A549 (cell line): ENCODE results near the gene PACS2. TPM values are rescaled to one million over a fixed set of nuclear protein-coding genes. Genes with fewer than 3 reads are reported as not detected.

Source experiments
- ATAC-seq, 2 experiments: fragments of 200-7000 bp in 1 of 2; fragments of >200 bp in 1 of 2; cut with Nextera tagmentation in 1 of 2; cut with Tn5 transposase in 1 of 2; 3 replicates each; pipeline versions ENCODE4 v1.8.0 to v1.9.1; 2018 to 2020; ENCODE audit warnings: mild to moderate bottlenecking in 1 of 2, moderate library complexity in 1 of 2
- CTCF ChIA-PET: fragments of 300-600 bp; sonication (Branson Sonifier 250); formaldehyde crosslinking; extraction: SDS; loops from one replicate; lab custom pipeline; 2021; ENCODE audit warnings: antibody characterized with exemption, inconsistent platforms; lab: Yijun Ruan, JAX
- POLR2A ChIA-PET: fragments of 350-600 bp; formaldehyde crosslinking; extraction: SDS; loops from one replicate; lab custom pipeline; 2021; ENCODE audit warnings: antibody characterized with exemption, inconsistent platforms; lab: Yijun Ruan, JAX
- DNase-seq, 2 experiments: peaks; one replicate each; pipeline versions ENCODE4 v3.0.0 to v3.0.0-alpha.2; 2011 to 2016; ENCODE audit warnings: low read depth in 1 of 2, low spot score in 1 of 2
- FAIRE-seq: peaks from 2 replicates; lab custom pipeline; 2011; peaks lifted over from hg19 to GRCh38; lab: Jason Lieb, UNC
- H3K27ac ChIP-seq, 2 experiments: fragments of >200 bp; sonication (Bioruptor Twin); formaldehyde crosslinking; 3 replicates each; pipeline ENCODE4 v1.5.1; 2016 to 2017
- H3K4me1 ChIP-seq: fragments of >200 bp; sonication (Bioruptor Twin); formaldehyde crosslinking; 3 replicates; pipeline ENCODE4 v1.6.1; 2016
- H3K4me2 ChIP-seq: fragments of >200 bp; sonication (Bioruptor Twin); formaldehyde crosslinking; 3 replicates; pipeline ENCODE4 v1.6.1; 2016
- H3K4me3 ChIP-seq: fragments of >200 bp; sonication (Bioruptor Twin); formaldehyde crosslinking; 3 replicates; pipeline ENCODE4 v1.5.1; 2016
- H3K9me3 ChIP-seq: fragments of >200 bp; sonication (Bioruptor Twin); formaldehyde crosslinking; 3 replicates; pipeline ENCODE4 v1.6.1; 2016
- CHD4 ChIP-seq: fragments of 200-600 bp; sonication (generic); IDR thresholded peaks from 2 replicates; pipeline ENCODE4 v1.6.1; 2016; ENCODE audit warnings: antibody characterized with exemption, mild to moderate bottlenecking, borderline replicate concordance
- EHF ChIP-seq: fragments of 250-450 bp; sonication (Bioruptor Pico); IDR thresholded peaks from 2 replicates; pipeline ENCODE4 v1.5.0; 2020; ENCODE audit warnings: mild to moderate bottlenecking
- EHMT2 ChIP-seq: fragments of 200-600 bp; sonication (generic); IDR thresholded peaks from 2 replicates; pipeline ENCODE4 v1.6.1; 2016; ENCODE audit warnings: antibody characterized with exemption, low read depth, mild to moderate bottlenecking, moderate library complexity
- ESRRA ChIP-seq: fragments of 150-350 bp; IDR thresholded peaks from 2 replicates; pipeline ENCODE4 v1.6.1; 2014; ENCODE audit warnings: mild to moderate bottlenecking, low read length, borderline replicate concordance
- HOXA7 ChIP-seq: fragments of 250-450 bp; sonication (Bioruptor Pico); IDR thresholded peaks from 2 replicates; pipeline ENCODE4 v1.5.0; 2020; ENCODE audit warnings: mild to moderate bottlenecking, moderate library complexity
- JUNB ChIP-seq: fragments of >200 bp; sonication (Bioruptor Twin); formaldehyde crosslinking; IDR thresholded peaks from 2 replicates; pipeline ENCODE4 v1.6.1; 2016
- KDM5A ChIP-seq: fragments of 200-600 bp; sonication (generic); IDR thresholded peaks from 2 replicates; pipeline ENCODE4 v1.6.1; 2016; ENCODE audit warnings: antibody characterized with exemption, mild to moderate bottlenecking
- MAFK ChIP-seq: fragments of 450-650 bp; IDR thresholded peaks from 2 replicates; pipeline ENCODE4 v1.6.1; 2014; ENCODE audit not compliant: partially characterized antibody
- MAZ ChIP-seq: fragments of 150-350 bp; IDR thresholded peaks from 2 replicates; pipeline ENCODE4 v1.6.1; 2014; ENCODE audit warnings: antibody characterized with exemption, low read depth, low read length, borderline replicate concordance
- MYC ChIP-seq: IDR thresholded peaks from 2 replicates; pipeline ENCODE4 v1.6.1; 2012; ENCODE audit warnings: mild to moderate bottlenecking, inconsistent platforms, low read length, improper control_type of control experiment, borderline replicate concordance
- NR3C1 ChIP-seq: fragments of >200 bp; sonication (Bioruptor Twin); formaldehyde crosslinking; IDR thresholded peaks from 3 replicates; pipeline ENCODE4 v1.6.1; 2017
- POLR2A ChIP-seq: IDR thresholded peaks from 2 replicates; pipeline ENCODE4 v1.6.1; 2012; ENCODE audit warnings: mild to moderate bottlenecking, low read length
- RCOR1 ChIP-seq: fragments of 150-350 bp; IDR thresholded peaks from 2 replicates; pipeline ENCODE4 v1.6.1; 2014; ENCODE audit warnings: antibody characterized with exemption, low read length, low read depth
- SMC3 ChIP-seq: fragments of >200 bp; sonication (Bioruptor Twin); formaldehyde crosslinking; IDR thresholded peaks from 3 replicates; pipeline ENCODE4 v1.6.1; 2018; ENCODE audit warnings: inconsistent platforms
- SREBF2 ChIP-seq: fragments of 450-650 bp; IDR thresholded peaks from 2 replicates; pipeline ENCODE4 v1.6.1; 2014; ENCODE audit warnings: mild to moderate bottlenecking, moderate library complexity
- ZC3H11A ChIP-seq: fragments of 450-650 bp; IDR thresholded peaks from 2 replicates; pipeline ENCODE4 v1.6.1; 2014; ENCODE audit warnings: antibody characterized with exemption, mild to moderate bottlenecking
- ZFP36 ChIP-seq: fragments of 450-650 bp; IDR thresholded peaks from 2 replicates; pipeline ENCODE4 v1.6.1; 2014; ENCODE audit warnings: borderline replicate concordance; ENCODE audit not compliant: partially characterized antibody
- WGBS: methylation state at CpG from one replicate; pipeline ENCODE4 v1.1.6; 2017; ENCODE audit errors: missing lambda C conversion rate; 5-methylcytosine and 5-hydroxymethylcytosine counted together
- polyA plus RNA-seq, 4 experiments: library from polyadenylated mRNA; depleted of rRNA in 3 of 4; stranded (reverse); fragments of >200 nt; fragmentation: RNase III in 1 of 4; extraction: RNeasy Plus Mini Kit Qiagen cat#74134 plus additional on column Dnase treatment in 1 of 4; gene quantifications; 2 replicates in 3 of 4; 3 replicates in 1 of 4; pipeline ENCODE4 v1.2.3, GENCODE V29; 2011 to 2017
- TF ChIP-seq, protein P1 (sequence below): IDR thresholded peaks from 2 replicates; pipeline ENCODE4 v1.6.1; 2012; ENCODE audit warnings: low read depth, borderline replicate concordance
- TF ChIP-seq, protein P2 (sequence below): fragments of 250-450 bp; sonication (Bioruptor Pico); IDR thresholded peaks from 2 replicates; pipeline ENCODE4 v1.5.0; 2021; ENCODE audit warnings: mild to moderate bottlenecking, moderate library complexity, borderline replicate concordance
- TF ChIP-seq, protein P3 (sequence below): fragments of 450-650 bp; IDR thresholded peaks from 2 replicates; pipeline ENCODE4 v1.6.1; 2014; ENCODE audit warnings: antibody characterized with exemption
- TF ChIP-seq, protein P4 (sequence below): fragments of >200 bp; sonication (Bioruptor Twin); formaldehyde crosslinking; IDR thresholded peaks from 3 replicates; pipeline ENCODE4 v1.6.1; 2016
- TF ChIP-seq, protein P5 (sequence below): IDR thresholded peaks from 2 replicates; pipeline ENCODE4 v1.6.1; 2012
- TF ChIP-seq, protein P6 (sequence below): fragments of >200 bp; sonication (Bioruptor Twin); formaldehyde crosslinking; IDR thresholded peaks from 3 replicates; pipeline ENCODE4 v1.5.1; 2016

Gene PACS2
- polyA plus RNA-seq, 2 of the 4 experiments (the other 2 are of a cell fraction): 11.9 to 24.5 TPM

DNA sequence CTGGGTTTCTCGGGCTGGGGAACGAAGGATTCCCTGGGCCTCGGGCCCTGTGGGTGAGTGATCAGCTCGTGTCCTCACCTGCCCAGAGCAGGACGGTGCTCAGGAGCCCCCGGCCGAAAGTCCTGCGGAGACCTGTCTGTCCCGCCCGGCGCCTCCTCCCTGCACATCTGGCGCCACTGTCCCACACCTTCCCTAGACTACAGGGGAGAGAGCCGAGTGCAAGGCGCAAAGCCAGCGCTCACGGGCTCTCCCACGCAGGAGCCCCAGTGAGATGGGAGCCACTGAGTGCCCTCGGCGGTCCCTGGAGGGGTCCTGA is 70.7 kb downstream of the PACS2 start:
- no peak for FAIRE-seq
- WGBS: 94% methylated on average over 19 of the region's 19 CpGs
- TF ChIP-seq CHD4 (no peak), ESRRA (no peak), MAZ (no peak), EHF (CRISPR knock-in tag) (no peak), SMC3 (no peak), EHMT2 (no peak)
- TF ChIP-seq, protein P1, sequence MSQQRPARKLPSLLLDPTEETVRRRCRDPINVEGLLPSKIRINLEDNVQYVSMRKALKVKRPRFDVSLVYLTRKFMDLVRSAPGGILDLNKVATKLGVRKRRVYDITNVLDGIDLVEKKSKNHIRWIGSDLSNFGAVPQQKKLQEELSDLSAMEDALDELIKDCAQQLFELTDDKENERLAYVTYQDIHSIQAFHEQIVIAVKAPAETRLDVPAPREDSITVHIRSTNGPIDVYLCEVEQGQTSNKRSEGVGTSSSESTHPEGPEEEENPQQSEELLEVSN: no peak
- TF ChIP-seq, protein P2, sequence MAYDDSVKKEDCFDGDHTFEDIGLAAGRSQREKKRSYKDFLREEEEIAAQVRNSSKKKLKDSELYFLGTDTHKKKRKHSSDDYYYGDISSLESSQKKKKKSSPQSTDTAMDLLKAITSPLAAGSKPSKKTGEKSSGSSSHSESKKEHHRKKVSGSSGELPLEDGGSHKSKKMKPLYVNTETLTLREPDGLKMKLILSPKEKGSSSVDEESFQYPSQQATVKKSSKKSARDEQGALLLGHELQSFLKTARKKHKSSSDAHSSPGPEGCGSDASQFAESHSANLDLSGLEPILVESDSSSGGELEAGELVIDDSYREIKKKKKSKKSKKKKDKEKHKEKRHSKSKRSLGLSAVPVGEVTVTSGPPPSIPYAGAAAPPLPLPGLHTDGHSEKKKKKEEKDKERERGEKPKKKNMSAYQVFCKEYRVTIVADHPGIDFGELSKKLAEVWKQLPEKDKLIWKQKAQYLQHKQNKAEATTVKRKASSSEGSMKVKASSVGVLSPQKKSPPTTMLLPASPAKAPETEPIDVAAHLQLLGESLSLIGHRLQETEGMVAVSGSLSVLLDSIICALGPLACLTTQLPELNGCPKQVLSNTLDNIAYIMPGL: no peak

DNA sequence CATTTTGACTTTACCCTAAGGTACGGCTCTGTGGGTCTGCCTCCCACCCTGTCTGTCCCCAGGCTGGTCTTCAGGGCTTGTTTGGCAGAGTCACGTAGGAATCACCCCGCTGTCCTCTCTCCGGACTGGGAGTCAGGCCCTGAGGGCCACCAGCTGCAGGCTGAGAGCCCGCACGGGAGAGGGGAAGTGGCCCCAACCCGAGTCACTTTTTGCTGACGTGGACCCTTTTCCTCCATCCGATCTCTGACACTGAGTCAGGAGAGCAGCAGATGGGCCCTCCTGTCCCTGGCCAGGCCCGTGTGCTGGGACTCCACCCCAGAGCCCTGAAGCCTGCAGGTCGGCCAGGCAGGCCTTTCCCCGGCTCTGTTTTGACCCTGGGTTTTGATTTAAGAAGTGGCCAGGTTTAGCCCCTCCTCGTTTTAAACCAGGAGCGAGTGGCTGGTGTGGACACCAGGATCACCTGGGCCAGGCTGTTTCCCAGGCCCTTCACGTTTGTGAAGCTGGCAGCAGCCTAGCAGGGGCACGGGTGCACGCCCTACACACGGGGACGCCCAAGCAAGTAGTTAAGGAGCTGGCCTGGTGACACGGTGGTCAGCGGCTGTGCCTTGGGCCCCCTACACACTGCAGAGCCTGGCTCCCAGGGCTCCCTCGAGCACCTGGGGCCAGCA is 71.3 kb downstream of the PACS2 start:
- Histone ChIP-seq H3K9me3 (no peaks in the 10 kb centered on the region), H3K4me2 (no peak overlapping the region), H3K4me3 (no peak overlapping the region), H3K27ac (no peak overlapping the region), H3K4me1 (no peaks in the 10 kb centered on the region)
- ATAC-seq (no peak), FAIRE-seq (no peak), DNase-seq (no peak)
- WGBS: 87% methylated on average over 17 of the region's 22 CpGs
- CTCF ChIA-PET: interaction anchor here (1.2 to 7.5 kb wide), 3 partner anchors 14 to 34 kb away, joined by 3 to 49 read pairs (median 6); no protein-coding TSS in a partner anchor
- TF ChIP-seq POLR2A (no peak), MAFK (peak; percentile 69)
- TF ChIP-seq, protein P3, sequence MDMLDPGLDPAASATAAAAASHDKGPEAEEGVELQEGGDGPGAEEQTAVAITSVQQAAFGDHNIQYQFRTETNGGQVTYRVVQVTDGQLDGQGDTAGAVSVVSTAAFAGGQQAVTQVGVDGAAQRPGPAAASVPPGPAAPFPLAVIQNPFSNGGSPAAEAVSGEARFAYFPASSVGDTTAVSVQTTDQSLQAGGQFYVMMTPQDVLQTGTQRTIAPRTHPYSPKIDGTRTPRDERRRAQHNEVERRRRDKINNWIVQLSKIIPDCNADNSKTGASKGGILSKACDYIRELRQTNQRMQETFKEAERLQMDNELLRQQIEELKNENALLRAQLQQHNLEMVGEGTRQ: no peak
- POLR2A ChIA-PET: no interaction called here

More for the DNA sequence above, 70.7 kb downstream of the PACS2 start:
- ATAC-seq: no peak
- Histone ChIP-seq H3K4me1 (no peaks in the 10 kb centered on the region), H3K27ac (no peak overlapping the region), H3K4me3 (no peak overlapping the region), H3K9me3 (no peaks in the 10 kb centered on the region), H3K4me2 (no peak overlapping the region)
- CTCF ChIA-PET: interaction anchor here (7.5 kb wide), 1 partner anchor 16 kb away, joined by 49 read pairs; no protein-coding TSS in a partner anchor
- POLR2A ChIA-PET: no interaction called here
- DNase-seq: no peak

DNA sequence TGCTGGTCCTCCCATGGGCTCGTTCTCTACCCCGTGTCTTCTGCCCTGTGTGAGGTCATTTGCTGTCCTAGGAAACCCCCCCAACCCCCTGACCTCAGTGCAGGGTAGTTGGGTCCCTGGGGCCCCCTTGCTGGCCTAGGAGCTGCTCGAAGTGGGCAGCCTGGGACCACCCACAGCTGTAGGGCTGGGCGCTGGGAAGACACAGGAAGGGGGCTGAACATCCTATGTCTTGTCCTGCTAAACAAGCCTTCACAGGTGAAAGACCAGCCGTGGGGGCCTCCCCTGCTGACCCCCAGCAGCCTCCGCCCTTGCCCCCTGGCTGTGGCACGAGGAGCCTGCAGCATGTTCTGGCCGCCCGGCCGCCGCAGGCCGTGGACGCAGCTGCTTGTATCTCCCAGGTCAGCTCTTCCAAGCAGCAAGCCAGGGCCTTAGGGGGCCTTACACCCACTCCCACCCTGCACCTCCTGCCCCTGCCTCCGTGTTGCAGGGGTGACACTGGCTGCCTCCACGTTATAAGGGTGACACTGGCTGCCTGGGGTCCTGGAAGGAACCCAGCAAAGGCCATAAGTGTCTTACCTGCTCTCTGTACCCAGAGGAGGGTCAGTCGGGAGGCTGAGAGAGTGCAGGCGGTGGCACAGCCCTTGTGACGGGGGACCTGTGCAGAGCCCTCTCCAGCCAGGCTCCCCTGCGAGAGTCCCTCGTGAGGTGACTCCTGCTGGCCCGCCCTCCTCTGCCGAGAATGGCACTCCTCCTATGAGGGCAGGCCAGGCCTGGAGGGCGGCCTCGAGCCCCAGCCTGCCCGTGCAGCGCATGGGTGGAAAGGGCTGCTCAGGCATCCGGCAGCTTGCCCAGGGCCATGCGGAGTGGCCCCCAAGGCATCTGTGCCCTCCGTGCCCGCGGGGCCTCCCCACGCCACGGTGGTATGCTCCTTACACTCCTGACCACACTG is 72.3 kb downstream of the PACS2 start:
- ChIA-PET POLR2A (no interaction called here), CTCF (interaction anchor here (1.2 to 1.4 kb wide), 2 partner anchors 15 to 35 kb away, joined by 3 to 6 read pairs; no protein-coding TSS in a partner anchor)
- H3K4me2 ChIP-seq: no peak overlapping the region
- no peak overlapping the region for H3K27ac ChIP-seq
- 77% methylated on average over 16 of the region's 33 CpGs for WGBS
- FAIRE-seq (no peak), DNase-seq (no peak)
- H3K4me3 ChIP-seq: no peak overlapping the region
- TF ChIP-seq, protein P4, sequence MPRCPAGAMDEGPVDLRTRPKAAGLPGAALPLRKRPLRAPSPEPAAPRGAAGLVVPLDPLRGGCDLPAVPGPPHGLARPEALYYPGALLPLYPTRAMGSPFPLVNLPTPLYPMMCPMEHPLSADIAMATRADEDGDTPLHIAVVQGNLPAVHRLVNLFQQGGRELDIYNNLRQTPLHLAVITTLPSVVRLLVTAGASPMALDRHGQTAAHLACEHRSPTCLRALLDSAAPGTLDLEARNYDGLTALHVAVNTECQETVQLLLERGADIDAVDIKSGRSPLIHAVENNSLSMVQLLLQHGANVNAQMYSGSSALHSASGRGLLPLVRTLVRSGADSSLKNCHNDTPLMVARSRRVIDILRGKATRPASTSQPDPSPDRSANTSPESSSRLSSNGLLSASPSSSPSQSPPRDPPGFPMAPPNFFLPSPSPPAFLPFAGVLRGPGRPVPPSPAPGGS: no peak
- TF ChIP-seq SREBF2: no peak
- TF ChIP-seq CHD4: no peak
- TF ChIP-seq ZC3H11A: no peak
- no peak for TF ChIP-seq EHF (CRISPR knock-in tag)
- no peak for TF ChIP-seq KDM5A
- TF ChIP-seq RCOR1: no peak
- no peak for TF ChIP-seq MYC
- TF ChIP-seq, protein P5, sequence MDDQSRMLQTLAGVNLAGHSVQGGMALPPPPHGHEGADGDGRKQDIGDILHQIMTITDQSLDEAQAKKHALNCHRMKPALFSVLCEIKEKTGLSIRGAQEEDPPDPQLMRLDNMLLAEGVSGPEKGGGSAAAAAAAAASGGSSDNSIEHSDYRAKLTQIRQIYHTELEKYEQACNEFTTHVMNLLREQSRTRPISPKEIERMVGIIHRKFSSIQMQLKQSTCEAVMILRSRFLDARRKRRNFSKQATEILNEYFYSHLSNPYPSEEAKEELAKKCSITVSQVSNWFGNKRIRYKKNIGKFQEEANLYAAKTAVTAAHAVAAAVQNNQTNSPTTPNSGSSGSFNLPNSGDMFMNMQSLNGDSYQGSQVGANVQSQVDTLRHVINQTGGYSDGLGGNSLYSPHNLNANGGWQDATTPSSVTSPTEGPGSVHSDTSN: no peak
- TF ChIP-seq JUNB: no peak
- no peak for TF ChIP-seq NR3C1
- no peak for TF ChIP-seq POLR2A
- no peak for TF ChIP-seq HOXA7 (CRISPR knock-in tag)
- no peak for TF ChIP-seq ZFP36
- TF ChIP-seq, protein P6, sequence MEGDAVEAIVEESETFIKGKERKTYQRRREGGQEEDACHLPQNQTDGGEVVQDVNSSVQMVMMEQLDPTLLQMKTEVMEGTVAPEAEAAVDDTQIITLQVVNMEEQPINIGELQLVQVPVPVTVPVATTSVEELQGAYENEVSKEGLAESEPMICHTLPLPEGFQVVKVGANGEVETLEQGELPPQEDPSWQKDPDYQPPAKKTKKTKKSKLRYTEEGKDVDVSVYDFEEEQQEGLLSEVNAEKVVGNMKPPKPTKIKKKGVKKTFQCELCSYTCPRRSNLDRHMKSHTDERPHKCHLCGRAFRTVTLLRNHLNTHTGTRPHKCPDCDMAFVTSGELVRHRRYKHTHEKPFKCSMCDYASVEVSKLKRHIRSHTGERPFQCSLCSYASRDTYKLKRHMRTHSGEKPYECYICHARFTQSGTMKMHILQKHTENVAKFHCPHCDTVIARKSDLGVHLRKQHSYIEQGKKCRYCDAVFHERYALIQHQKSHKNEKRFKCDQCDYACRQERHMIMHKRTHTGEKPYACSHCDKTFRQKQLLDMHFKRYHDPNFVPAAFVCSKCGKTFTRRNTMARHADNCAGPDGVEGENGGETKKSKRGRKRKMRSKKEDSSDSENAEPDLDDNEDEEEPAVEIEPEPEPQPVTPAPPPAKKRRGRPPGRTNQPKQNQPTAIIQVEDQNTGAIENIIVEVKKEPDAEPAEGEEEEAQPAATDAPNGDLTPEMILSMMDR: no peak
- TF ChIP-seq, all 56 proteins: peak for 0
- ATAC-seq: no peak
- Histone ChIP-seq H3K4me1 (no peaks in the 10 kb centered on the region), H3K9me3 (no peaks in the 10 kb centered on the region)
